HG03457 (cell line): ENCODE measurements around the gene EDRF1.

Source experiments
- ATAC-seq: cut with Tn5 transposase; IDR thresholded peaks from one replicate; pipeline ENCODE4 v1.9.1; 2021; ENCODE audit warnings: moderate number of reproducible peaks; ENCODE audit not compliant: unreplicated experiment

Gene EDRF1

DNA sequence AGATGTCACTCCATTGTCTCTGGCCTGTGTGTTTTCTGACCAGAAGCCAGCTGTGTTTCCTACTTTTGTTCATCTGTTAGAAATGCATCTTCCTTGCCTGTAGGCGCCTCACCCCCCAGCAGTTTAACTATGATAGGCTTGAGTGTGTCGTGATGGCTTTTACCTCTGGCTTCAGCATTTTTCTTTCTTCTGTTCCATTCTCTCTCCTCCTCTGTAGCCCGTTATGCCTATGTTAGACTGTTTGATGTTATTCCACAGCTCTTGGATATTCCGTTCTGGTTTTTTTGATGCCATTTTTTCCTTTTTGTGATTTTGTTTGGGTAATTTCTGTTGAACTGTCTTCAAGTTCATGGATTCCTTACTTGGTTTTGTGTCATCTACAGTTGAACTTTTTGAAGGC lies 38.2 kb downstream of the EDRF1 start:
- no peak for ATAC-seq

GRCh38 chr10:125761961-125762360 lies 42.5 kb downstream of the EDRF1 start:
- no peak for ATAC-seq

- no peak for ATAC-seq
These were observed 43.5 kb downstream of the EDRF1 start for GRCh38 chr10:125762692-125763648.

DNA sequence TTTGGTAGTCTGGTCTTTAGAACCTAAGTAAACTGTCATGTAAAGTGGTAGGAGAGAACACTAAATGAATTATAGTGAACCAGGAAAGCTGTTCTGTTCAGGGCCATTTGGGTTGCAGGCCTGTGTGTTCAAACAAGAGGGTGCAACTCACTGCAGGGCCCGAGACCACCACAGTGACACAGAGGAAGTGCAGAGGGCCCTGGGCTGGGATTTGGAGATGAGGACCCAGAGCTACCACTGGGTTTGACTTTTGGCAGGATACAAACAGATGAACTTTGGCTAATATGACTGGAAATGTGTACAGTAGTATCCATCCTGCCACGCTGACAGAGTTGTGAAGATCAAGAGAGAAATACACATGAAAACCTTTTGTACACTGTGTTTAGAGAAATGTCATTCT lies 46.3 kb downstream of the EDRF1 start:
- no peak for ATAC-seq

GRCh38 chr10:125766511-125766910 lies 47.0 kb downstream of the EDRF1 start:
- no peak for ATAC-seq

DNA sequence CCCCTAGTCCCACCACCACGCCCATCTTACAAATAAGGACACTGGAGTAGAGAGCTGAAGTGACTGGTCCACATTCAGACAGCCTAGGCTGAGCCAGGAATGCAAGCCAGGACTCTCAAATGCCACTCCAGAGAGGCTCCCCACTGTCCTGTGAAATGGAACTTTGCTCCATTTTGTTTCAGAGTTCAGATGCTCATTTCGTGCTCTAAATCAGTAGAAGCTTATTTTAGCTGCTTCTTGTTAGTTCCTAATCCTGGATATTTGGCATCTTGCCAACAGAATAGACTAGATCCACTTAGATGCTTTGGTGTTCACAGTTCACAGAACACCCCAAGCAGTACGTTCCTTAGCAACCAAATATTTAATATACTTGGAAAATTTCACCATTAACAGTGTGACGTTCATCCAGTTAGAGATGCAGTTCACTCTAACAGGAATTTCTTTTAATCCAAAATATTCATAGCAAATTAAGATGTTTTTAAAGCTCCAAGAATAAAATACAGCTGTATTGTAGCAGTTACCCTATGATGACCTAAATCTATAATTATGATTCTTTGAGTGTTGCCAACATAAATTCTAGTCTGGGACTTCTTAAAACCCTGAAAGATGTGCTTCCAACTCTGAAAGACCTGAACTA lies 48.8 kb downstream of the EDRF1 start:
- ATAC-seq = no peak

DNA sequence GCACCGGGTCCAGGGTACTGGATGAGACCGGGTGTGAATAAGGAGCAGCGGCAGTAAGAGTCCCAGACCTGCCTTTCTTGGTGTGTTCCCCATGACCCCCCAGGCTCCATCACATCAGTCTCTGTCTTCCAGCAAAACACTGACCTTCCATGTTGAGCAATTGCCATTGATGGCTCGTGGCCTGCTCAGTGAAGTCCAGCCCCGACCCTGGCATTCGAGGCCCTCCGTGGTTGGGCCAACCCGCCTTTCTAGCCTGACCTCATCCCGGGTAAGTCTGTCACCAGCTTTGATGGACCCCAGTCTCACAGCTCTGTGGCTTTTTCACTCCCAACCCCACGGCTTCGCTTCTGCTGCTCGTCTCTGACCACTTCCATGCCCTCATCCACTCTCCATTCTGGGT lies 49.7 kb downstream of the EDRF1 start:
- ATAC-seq = no peak

DNA sequence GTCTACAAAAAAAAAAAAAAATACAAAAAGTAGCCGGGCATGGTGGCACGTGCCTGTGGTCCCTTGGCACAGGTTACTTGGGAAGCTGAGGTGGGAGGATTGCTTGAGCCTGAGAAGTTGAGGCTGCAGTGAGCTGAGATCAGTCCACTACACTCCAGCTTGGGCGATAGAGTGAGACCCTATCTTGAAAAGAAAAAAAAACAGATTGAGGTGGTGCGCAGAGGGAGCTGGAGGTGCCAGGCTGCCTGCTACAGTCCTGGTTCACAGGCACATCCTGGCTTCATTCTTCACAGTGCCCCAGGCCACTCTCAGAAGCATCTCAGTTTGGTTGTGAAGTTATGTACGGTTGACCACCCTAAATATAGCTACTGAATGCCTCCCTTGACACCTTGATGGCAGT lies 51.3 kb downstream of the EDRF1 start:
- ATAC-seq = no peak

DNA sequence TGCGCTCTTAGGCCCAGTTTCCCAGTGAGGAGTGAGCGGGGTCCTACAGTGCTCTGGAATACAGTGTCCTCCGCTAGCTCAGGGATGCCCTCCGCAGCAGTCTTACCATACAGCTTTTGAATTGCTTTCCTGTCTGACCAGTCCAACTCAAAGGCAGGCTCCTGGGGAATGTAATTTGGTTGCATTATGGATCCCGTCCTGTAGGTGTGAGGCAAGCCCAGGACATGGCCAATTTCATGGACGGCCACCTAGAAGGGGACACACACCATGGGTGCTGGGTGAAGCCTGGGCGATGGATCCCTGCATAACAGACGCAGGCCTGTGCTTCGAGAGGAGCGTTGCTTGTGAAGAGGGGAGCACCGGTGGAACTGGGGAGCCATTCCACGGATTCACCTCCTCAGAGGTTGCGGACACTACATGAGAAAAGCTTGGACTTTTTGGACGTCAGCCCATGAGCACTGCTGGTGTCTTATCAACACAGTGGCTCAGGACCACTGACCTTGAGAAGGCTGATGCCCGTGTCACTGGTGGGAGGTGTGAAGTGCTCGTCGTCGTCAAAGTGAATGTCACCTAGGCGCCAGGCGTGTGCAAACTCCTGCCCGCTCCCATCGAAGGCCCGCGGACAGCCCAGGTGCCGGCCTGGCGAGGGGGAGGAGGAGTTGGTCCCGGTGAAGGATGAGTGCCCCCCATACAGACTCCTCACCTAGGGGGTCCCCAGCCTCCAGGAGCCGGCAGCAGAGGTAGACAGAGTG lies 52.8 kb downstream of the EDRF1 start:
- no peak for ATAC-seq

DNA sequence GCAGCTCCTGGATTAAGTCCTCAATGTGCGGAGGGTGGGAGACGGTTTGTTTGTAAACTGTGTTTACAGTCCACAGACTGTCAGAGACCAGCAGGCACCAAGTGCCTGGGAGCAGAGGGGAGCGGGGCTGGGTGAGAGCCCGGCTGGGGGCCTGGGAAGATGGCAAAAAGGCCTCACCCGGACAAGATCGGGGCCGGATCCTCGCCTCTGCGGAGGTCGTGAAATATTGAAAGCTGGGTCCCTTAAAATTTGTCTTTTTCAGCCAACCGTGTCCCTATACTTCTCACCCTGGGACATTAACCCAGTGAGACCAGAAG lies 53.3 kb downstream of the EDRF1 start:
- no peak for ATAC-seq

- ATAC-seq = no peak
These were observed 54.4 kb downstream of the EDRF1 start for GRCh38 chr10:125773687-125774543.

DNA sequence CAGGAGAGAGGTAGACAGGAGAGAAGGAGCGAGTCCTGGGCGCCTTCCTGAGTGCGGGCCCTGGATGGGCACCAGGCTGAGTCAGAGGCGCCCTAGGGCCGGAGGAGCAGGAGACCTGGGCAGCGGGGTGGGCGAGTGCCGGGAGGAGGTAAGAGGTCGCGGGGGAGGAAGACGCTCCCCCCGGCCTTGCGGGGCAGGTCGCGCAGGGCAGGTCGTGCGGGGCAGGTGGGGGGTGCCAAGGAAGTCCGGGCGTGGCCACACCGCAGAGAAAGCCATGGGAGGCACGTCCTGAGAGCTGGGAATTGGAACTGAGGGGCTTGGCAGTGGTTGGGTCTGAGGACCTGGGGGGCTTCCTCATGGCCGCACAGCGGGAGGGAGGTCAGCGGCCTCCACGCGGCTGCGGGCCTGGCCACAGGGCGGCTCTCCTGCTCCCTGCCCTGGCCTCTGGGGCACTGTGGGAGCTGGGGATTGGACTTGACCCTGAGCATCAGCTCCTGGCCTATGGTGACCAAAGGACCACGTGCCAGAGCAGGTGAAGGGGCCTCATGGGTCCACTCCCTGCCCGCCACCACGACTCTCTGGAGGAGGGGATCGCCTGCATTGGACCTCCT lies 55.2 kb downstream of the EDRF1 start:
- ATAC-seq = no peak

DNA sequence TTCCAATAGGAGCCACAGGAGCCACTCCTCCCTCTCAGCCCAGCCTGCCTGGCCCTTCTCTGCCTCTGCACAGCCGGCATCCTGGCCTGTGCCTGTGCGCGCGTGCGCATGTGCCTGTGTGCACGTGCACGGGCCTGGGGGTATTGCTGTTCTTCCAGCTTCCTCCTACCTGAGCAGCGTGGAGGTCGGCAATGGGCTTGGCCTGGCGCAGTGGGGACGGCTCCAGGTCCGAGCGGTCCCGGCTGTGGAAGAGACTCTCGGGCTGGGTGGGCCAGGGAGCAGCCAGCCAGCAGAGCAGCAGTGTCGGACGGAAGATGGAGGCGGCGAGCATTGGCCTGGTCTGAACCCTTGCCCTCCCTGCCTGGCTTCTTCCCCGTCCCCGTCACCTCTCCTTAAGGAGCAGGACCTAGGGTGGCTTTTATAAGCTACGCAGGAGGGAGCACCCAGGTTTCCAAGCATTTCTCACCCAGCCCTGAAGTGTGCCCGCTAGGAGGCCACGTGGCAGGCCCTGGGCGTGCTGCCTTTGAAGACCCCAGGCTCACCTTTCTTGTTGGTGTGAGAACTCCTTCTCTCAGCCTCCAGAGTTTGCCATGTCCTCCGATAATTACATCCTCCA lies 56.1 kb downstream of the EDRF1 start, which contains the start of gene MMP21:
Gene MMP21 (minus strand): TSS at position 331 of the 616 bp plus-strand sequence. CDS start 0 bp downstream, at position 331.
- ATAC-seq = no peak

DNA sequence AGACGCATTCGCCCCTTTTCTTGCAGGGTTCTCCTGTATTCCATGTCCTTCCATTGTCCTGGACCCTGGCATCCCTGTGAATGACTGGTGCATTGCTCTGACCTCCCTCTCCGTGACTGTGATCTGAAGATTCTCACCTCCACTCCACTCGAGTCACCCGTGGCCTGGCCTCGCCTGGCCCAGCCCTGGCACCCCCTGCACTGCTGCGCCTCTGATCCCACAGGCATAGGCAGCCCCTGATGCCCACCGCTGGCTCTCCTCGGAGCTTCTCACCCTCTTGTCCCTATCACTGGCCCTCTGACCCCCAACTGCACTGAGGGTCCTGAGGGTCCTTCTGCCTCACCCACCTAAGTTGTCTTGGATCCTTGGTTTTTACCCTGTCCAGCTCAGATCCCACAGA lies 58.3 kb downstream of the EDRF1 start:
- ATAC-seq = no peak

DNA sequence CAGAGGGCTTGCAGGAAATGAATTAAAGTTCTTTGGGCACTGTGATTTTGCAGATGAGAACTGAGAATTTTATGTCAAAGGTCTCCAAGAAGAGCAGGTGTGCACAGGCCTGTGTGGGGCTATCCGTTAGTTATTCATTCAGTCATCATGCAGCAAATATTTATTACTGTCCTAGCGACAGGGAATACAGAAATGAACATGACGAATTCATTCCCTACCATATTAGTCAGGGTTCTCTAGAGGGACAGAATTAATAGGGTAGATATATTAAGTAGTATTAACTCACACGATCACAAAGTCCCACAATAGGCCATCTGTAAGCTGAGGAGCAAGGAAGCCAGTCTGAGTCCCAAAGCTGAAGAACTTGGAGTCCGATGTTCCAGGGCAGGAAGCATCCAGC lies 59.0 kb downstream of the EDRF1 start:
- no peak for ATAC-seq

GRCh38 chr10:125779403-125780327 lies 60.2 kb downstream of the EDRF1 start:
- ATAC-seq = no peak

DNA sequence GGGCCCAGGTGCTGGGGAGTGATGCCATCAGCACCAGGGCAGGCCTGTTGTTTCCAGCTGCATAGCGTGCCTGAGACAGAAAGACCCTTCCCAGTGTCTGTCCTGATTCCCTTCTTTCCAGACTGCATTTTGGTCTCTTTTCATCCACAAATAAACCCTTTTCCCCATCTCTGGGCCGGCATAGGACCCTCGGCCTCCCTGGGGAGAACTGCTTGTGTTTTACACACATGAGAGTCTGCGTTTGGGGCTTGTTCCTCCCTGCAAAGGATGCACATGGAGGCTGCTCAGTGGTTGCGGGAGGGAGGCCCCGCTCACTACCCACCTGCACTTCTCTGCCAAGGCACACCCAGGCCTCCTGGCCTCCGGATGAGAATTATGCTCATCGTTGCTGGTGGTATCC lies 61.9 kb downstream of the EDRF1 start:
- no peak for ATAC-seq

GRCh38 chr10:125782054-125782453 lies 62.5 kb downstream of the EDRF1 start:
- ATAC-seq = no peak

DNA sequence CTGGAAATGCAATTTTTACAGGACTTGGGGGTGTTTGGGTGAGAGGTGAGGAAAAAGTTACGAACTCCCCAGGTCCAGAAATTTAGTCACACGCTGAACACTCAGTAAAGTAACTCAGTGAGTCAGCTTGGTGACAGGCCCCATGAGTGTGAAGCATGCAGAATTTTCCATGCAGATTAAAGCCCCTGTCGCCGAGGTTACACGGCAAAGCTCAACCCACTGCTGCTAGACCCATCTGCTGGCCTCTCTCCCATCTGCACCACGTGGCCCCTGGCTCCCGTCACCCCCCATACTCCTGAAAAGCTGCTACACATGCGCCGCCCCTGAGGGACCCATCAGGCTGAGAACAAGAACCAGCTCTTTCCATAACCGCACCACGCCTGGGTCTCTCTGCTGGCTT lies 63.1 kb downstream of the EDRF1 start:
- no peak for ATAC-seq
